ENCODE data around the gene GTPBP4.

DNA sequence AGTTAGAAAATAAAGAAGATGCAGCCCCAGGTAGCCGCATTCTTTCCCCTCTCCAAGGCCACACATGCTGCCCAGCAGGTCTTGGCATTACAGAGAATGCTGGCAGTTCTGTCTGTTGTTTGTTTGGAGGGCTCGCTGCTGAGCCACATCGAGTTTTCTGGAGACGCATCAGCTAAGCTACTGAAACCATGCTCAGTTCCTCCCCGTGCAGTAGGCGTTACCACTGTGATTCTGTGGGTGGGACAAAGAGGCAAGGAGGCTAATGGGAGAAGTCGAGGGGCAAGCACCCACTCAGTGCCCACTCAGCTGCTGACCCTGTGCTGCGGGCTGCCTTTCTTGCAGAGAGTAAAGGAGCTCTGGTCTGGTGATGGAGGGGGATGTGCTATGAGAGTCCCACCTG, 15.5 kb upstream of the GTPBP4 start:
- TF ChIP-seq POLR2A (IDR thresholded peaks at IDR 0.05) = no peak
- TF ChIP-seq, protein P1, sequence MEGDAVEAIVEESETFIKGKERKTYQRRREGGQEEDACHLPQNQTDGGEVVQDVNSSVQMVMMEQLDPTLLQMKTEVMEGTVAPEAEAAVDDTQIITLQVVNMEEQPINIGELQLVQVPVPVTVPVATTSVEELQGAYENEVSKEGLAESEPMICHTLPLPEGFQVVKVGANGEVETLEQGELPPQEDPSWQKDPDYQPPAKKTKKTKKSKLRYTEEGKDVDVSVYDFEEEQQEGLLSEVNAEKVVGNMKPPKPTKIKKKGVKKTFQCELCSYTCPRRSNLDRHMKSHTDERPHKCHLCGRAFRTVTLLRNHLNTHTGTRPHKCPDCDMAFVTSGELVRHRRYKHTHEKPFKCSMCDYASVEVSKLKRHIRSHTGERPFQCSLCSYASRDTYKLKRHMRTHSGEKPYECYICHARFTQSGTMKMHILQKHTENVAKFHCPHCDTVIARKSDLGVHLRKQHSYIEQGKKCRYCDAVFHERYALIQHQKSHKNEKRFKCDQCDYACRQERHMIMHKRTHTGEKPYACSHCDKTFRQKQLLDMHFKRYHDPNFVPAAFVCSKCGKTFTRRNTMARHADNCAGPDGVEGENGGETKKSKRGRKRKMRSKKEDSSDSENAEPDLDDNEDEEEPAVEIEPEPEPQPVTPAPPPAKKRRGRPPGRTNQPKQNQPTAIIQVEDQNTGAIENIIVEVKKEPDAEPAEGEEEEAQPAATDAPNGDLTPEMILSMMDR (IDR thresholded peaks at IDR 0.05) = no peak

Measured in right lobe of liver (tissue), 4 donors.